Head of caudate nucleus (tissue), 42 donors: ENCODE results near the gene LYRM4.

Experiments used
- DNase-seq, 42 donors: peaks; one replicate each; pipeline versions ENCODE4 v3.0.0 to v3.0.0-alpha.2; 2020 to 2021; ENCODE audit warnings: mixed read lengths in 7 of 42
- intact Hi-C: fragments of 100-400 bp; cut with DNase I; formaldehyde crosslinking; loops from one replicate; pipeline ENCODE4 v1.15.0; 2022

The LYRM4 gene

DNA sequence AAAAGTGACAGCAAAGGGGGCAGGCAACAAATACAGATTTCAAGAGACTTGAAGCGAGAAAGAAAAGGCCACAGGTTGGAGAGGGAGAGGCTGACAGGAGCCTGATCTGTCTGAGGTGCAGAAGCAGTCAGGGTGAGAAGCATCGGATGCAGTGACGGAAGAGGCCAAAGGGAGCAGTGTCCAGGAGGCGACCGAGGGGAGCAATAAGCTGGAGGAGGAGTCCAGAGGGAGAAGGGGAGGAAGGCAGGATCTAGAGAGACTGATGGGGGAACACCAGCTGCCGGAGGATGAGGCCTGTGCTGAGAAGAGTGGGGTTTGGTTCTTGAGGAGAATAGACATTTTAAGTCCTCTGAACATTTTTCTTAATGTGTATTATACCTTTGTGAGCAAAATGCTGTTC lies 24.3 kb upstream of the LYRM4 start:
- no peak for DNase-seq
- intact Hi-C loops: no loop called here

DNA sequence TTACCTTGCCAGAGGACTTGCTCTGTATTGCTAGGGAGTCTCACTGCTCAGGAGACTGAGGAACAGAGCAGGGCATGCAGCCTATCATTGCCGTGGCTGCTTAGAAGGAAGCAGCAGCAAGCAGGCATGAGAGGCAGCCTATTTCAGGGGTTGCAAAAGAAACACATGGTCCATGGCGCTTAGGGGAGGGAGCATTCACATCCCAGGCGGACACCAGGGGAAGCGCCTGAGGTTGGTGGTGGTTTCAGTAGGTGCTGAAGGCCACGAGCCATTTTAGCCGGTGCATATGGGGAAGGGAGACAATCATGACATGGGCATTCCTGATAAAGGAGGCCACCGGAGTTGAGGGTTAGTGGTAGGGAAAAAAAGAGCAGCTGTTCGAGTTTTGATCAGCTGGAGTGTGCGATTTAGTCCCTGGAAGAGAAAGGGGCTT lies 21.5 kb upstream of the LYRM4 start:
- intact Hi-C loops: no loop called here

DNA sequence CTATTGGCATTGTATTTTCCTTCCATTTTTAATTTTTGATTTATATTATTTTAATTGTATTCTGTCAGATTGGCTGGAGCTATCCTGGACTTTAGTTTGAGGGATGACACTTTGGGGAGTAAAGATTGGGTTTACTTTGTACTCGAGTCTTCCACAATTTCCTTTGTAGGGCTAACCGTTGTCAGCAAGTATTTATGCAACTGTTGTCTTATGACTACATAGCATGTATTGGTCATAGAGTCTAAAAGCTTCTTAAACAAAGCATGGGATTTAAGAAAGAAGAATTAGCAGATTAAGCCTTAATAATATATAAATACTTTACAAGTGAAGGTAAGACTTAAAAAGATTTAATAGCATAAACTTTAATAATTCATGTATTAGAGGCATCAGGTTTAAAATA lies 20.2 kb upstream of the LYRM4 start:
- intact Hi-C loops: no loop called here
- DNase-seq: no peak

More for the DNA sequence above, 21.5 kb upstream of the LYRM4 start:
- DNase-seq: peak in 1 of 42 donors; percentile 16

DNA sequence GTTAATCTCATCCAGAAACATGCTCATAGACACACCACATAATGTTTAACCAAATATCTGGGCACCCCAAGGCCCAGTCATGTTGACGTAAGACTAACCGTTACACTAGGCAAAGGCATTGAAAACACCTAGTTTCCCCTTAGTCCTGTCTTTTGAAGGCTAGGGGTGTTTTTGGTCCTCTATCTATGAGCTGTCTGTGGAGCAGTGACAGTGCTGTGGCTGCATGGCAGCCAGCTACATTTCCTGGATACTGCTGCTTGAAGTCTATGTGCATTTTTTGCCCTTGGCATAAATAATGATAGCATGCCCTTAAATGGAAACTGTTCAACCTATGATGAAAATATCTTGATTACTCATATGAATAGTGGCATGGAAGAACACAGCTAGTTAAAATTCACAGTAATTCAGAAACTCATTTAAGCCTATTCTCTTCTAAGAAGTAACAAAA lies 19.2 kb upstream of the LYRM4 start:
- DNase-seq: no peak
- intact Hi-C loops: no loop called here

DNA sequence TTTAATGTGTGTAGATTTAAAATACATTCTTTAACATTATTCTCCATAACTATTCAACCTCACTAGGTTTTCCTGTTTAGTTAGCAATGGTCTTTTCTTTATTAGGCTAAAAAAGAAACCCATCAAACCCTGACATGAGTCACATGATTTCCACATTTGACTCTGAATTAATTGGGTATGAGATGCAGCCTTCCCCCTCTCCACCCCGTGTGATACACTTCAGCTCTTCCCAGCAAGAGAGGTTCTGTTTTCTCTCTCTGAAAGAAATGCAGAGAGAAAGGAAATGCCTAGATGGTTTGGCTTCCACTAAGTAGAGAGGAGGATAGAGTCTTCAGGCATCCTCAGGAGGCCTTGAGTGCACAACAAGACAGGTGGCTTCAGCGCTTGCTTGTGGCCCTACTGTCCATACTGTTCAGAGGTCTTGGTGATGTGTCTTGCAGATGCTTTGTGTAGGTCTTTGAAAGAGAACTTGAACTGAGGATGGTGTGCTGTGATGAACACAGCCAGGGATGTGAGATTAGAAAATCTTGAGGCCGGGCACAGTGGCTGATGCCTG lies 17.9 kb upstream of the LYRM4 start:
- intact Hi-C loops: no loop called here
- DNase-seq: no peak

DNA sequence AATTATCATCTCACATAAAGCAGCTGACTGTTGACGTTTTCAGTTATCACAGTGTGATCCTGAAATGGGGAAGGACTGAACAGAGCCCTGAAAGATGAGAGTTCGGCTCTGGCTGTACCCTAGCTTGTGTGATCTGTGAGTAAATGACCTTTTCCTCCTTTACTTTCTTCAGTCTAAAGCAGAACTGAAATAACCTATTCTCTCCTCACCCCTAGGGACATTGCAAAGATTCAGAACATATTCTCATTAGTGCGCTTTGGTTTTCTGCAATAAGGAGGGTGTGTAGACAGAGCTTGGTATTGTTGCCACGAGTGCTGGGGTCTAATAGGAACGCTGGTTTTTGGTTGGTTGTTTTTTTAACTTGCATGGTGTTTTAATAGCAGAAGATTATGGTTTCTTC lies 17.3 kb upstream of the LYRM4 start:
- intact Hi-C loops: no loop called here
- no peak for DNase-seq

DNA sequence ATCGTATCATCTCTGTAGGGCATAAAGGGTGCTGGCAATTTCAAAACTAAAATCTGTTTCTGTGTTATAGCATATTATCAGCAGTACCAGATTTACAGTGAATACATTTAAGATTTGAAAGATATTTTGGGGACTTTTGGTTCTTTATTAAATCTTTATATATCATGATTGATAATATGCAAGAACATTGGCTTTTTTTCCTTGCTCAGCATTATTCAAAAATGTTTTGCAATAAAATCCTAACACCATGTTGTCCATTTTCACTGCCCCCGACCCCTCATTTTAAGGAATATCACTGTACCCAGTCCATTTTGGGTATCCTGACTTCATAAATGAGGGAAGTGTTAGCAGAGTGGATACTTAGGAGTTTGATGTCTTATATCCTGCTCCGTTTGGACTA lies 16.8 kb upstream of the LYRM4 start:
- no peak for DNase-seq
- intact Hi-C loops: no loop called here

DNA sequence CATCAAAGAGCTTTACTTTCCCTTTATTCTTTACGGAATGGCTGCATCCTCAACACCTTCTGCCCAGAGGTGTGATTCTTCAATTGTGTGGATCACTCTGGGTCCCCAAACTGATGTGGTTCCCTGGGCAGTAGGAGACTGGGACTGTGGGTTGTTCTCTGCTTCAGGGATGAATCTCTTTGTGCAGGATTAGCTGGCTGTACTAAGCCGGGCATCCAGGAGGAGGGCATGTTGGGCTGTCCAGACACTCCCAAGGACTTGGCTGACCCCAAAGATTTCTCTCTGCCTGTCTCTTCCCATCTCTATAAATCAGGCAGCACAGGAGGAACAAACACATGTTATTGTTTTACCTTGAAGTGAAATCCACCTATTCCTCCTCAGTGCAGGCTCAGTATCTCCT lies 15.8 kb upstream of the LYRM4 start:
- no peak for DNase-seq
- intact Hi-C loops: no loop called here

DNA sequence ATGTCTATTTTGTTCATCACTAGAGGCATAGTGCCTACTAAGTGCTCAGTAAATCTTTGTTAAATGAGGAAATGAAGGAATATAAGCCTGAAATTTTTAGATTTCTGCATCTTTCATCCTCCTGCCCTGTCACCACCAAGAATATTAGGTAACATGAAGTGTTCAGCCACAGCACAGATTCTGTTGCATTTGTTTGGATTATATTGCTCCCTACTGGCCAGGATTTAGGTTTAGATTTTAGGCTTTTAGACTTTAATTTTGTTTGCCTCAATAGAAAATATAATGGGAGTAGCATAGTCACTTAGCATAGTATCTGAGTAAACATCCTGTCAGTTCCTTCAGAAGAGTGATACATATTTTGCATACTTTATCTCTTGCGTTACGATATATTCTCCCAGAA lies 14.7 kb upstream of the LYRM4 start:
- intact Hi-C loops: no loop called here
- no peak for DNase-seq

DNA sequence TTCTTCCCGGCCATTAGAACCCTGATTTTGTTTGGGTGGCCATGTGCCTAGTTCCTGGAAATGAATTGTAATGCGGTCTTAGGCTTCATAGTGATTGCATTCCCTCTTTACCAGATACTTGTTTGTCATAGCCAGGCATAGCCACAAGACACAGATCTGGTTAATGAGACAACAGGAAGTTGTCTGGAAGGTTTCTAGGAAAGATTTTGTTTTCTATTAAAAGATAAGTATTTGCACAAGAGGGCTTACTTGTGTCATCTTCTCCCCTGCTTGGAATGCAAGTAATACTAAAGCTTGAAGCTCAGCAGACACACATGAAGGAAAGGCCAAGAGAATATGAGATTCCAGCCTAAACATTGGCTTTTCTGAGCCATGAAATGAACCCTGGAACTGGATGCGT lies 13.5 kb upstream of the LYRM4 start:
- intact Hi-C loops: no loop called here
- no peak for DNase-seq

DNA sequence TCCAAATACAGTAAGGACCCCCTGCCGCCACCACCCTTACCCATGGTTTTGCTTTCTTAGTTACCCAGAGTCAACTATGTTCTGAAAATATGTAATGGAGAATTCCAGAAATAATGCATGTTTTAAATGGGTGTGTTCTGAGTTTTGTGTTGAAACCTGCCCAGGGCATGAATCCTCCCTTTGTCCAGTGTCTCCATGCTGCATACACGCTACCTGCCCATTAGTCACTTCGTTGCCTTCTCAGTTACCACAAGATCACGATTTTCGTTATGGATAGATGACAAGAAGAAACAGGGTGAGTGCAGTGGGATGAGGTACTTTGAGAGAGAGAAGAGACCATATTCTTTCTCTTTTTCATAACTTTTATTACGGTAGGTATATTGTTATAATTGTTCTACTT lies 11.2 kb upstream of the LYRM4 start:
- no peak for DNase-seq
- intact Hi-C loops: no loop called here

DNA sequence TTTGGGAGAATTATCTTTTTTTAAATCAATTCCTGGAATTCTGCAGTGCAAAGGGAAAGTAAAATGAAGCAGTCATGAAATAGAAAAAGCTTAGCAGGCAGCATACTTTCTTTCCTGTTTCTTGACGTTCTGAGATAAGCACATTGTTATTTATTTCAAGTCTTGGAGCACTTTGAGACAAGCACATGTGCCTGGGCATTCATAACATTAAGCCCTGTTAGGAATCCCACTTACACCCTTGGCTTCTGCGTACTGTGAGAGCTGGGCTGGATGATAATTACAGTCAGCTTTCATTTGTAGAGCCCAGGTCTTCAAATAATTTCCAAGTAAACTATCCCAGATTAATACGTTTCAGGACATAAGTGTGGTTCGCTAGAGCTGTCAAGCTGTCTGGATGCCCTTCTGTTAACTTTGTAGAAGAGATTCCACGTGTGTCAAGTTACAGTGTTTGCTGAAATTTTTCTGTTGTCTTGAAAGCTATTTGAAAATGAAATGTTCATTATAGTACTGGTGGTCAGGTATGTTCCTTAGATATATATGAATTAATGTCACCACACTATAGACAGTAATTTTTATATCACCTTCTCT lies 9.4 kb upstream of the LYRM4 start:
- intact Hi-C loops: no loop called here

DNA sequence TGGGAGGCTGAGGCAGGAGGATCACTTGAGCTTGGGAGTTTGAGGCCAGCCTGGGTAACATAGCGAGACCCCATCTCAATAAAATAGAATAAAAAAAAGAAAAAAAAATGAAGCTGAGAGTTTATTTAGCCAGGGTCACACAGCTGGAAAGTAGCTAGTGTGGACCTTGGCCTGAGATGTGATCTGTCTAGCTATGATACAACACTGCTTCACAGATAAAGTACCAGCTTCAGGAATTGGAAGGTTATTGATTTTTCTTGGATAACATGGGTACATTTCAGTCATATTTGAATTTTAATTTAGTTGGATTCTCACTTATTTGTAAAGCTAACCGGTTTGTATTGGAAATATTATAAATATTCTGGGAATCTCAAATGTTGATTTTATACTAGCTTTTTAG lies 5.7 kb upstream of the LYRM4 start:
- DNase-seq: no peak
- intact Hi-C loops: no loop called here

More for the DNA sequence above, 9.4 kb upstream of the LYRM4 start:
- no peak for DNase-seq

DNA sequence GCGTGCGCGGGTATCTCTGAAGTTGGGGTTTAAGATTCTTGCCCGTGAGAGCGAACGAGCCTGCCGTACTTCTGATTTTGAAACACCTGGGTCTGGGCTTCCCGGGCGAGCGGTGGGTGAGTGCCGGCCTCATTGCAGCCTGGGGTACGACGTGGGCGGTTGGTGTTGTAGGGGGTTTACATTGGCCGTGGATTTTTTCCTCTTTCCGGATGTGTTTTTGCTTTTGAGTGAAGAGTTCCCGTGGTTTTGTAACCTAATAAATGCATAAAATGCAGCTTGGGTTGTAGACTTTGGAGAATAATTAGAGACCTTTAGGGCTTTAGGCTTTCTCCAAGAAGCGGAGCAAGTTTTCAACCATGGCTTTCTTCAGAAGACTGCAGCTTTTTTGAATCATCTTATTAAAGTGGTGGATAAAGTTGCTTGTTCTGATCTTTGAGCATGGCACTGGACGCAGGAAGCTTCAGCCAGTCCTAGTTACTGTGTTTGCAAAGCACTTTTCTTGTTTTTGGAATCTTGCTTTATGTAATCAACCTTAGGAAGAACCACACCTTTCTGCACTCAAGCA lies 877 bp upstream of the LYRM4 start:
- intact Hi-C loops: no loop called here
- DNase-seq: no peak

DNA sequence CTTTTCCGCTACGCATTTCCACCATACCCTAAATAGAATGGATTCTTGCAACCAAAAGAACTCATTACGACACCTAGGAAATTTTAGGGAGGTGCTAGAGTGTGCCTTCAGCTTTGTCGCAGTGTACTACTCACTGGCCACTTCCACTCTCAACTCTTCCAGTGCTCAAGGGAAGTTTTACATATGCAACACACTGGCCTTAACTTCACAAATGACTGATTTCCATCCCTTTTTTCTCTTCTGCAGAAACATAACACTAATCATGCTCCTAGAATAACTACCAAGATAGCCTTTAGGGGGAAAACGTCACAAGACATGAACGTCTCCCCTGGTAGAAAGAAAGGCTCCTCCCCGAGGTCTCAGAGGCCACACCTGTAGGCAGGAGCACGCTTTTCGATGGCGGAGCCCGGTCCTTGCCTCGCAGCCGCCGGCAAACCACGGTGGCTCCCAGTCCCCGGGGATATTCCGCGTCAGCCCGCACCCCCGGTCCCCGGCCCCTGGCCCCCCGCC lies 584 bp downstream of the LYRM4 start:
- peak in 41 of 42 donors; percentile 39 to 89 (median 70) for DNase-seq
- intact Hi-C loops: no loop called here

DNA sequence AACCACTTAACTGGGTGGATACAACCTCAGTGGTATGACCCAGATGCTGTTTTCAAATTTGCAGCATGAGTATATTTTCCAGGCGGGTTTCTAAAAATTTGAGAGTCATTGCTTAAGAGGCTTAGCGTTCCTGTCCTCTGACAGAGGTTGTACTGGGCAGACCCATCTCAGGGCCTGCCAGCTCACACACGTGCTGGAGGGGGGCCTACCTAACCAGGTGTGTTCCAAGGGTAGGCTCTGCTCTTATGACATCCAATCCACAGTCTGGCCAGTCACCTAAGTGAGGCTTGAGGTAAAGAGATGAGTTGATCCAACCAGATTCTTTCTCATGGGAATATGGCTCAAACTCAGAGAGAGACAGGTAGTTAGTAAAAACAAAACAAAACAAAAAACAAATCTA lies 1.3 kb downstream of the LYRM4 start:
- intact Hi-C loops: loop anchor here (2.0 kb wide), 1 partner anchor 57 kb away; no protein-coding TSS in a partner anchor
- DNase-seq: no peak

DNA sequence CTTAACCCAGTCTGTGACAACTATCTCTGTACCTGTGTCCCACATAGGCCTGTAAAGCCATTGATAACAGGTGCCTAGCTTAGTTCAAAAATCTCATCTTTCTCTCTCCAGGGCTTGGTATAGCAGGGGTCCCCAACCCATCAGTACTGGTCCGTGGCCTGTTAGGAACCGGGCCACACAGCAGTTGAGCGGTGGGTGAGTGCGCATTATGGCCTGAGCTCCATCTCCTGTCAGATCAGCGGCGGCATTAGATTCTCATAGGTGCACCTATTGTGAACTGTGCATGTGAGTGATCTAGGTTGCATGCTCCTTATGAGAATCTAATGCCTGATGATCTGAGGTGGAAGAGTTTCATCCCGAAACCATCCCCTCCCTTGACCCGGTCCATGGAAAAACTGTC lies 3.4 kb downstream of the LYRM4 start:
- DNase-seq: no peak
- intact Hi-C loops: no loop called here

DNA sequence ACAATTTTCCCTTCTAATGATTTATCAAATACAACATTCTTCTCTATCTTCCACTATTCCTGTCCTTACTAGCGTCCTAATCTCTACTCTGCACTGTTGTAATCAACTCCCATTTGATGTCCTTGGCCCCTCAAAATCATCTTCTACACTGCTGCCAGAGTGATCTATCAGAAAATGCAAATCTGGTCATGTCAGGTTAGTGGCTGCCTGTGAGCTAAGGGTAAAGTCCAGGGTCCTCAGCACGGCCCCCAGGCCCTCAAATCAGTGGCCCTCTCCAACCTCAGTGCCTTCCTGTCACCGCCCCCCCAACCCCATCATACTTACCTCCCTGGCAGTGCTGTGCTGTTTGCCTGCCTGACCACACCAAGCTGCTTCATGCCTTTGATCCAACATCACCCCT lies 3.8 kb downstream of the LYRM4 start:
- DNase-seq: no peak
- intact Hi-C loops: no loop called here

DNA sequence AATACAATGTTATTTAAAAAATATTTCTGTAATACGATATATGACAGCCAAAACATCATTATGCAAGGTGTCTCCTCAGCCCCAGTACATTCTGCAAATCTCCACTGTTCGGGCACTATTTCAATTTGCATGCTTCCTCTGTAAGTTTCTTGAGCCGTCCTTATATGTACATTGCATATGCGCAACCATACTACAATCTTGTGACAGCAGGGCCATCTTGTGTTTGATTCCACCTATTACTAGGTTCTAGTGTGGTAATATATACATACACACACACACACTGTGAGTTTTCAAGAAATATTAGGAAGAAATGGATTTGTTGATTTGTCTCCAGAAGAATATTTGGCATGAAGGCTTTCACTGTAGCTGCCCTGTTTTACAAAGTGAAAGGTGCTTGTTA lies 9.8 kb downstream of the LYRM4 start:
- peak in 1 of 42 donors; percentile 16 for DNase-seq
- intact Hi-C loops: no loop called here

DNA sequence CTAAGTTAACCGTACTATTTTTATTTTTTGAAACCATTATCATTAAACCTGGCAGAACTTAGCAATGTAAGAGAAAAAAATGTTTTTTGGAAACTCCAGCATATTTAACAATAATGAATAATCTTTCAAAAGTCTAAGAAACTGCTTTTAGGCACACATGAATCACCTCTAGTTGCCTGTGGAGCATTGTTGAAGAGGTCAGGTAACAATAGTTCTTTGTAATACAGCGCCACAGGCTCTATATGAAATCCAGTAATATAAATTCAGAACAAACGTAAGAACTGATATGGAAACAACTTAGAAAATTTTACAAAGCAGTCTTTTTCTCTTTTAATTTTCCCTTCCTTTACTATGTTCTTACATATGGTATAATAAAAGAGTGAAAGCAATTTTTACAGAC lies 10.3 kb downstream of the LYRM4 start:
- intact Hi-C loops: no loop called here
- DNase-seq: no peak
